Stimulated activated CD8-positive, alpha-beta memory T cell treated with anti-CD3 and anti-CD28 coated beads, Interleukin-7, amount 100 ng/mL, for 4 hours (primary cell): ENCODE results near the gene CREB3L1.

ENCODE experiments used
- DNase-seq, 2 donors: peaks; one replicate each; pipeline ENCODE4 v3.0.0-alpha.2; 2020; ENCODE audit warnings: low read depth in 2 of 2

The CREB3L1 gene

GRCh38 chr11:46345131-46345597 is 67.7 kb downstream of the CREB3L1 start:
- no peak for DNase-seq

DNA sequence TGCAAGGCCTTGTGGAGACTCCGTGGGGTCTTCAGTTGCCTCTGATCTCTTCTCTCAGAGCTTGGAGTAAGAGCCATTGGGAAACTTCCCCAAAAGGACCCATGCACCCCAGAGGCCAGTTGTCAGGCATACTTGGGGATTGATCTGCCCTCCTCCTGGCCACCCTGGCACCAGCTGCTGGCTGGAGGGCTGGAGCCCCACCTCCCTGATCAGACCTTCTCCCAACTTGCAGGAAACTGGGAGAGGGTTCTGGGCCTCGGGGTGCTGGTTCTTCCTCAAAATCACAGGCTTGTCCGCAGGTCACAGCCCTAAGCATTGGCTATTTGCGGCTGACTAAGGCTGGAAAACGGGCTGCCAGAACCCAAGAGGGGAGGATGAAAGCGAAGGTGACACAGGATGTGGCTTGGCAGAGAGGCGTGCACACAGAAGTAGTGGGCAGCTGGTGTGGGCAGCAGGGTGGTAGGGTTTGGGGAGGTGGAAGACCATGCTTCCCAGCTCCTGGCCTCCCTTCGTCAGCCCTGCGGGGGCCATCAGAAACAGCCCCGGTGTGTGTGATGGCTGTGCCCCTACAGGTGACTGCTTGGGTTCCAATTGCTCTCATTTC is 68.5 kb downstream of the CREB3L1 start:
- DNase-seq = no peak

GRCh38 chr11:46346886-46347636 is 69.6 kb downstream of the CREB3L1 start, which contains the start of gene DGKZ:
Gene DGKZ (plus strand): TSS chr11:46347463. CDS start chr11:46347660, 197 bp downstream.
- DNase-seq = peak; percentile 65 to 86

- DNase-seq = no peak
Measured at GRCh38 chr11:46347637-46348311, 70.3 kb downstream of the CREB3L1 start.

GRCh38 chr11:46348566-46349401 is 71.3 kb downstream of the CREB3L1 start:
- peak in 1 of 2 donors; percentile 60 for DNase-seq

- no peak for DNase-seq
Measured at GRCh38 chr11:46350695-46351094, 73.2 kb downstream of the CREB3L1 start.

DNA sequence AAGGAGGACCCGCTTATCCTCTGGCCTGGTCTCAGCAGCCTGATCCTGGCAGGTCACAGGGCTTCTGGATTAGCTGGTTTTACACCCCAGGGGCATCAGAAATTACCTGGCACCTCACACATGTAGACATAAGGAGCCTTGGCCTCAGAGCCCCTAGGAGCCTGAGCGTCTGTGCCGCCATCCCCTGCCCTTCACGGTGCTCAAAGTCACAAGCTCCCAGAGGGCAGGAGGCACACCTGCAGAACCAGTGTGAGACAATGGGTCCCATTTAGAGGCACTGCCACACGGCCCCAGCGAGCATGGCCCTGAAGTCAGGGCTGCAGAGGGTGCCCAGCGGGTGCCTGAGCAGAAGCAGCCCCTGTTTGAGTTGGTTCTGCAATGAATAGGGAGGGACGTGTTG is 73.7 kb downstream of the CREB3L1 start:
- DNase-seq = no peak

GRCh38 chr11:46351606-46352005 is 74.1 kb downstream of the CREB3L1 start:
- DNase-seq = no peak

- peak in 1 of 2 donors; percentile 65 for DNase-seq
Measured at GRCh38 chr11:46352063-46352841, 74.8 kb downstream of the CREB3L1 start.

GRCh38 chr11:46353698-46354097 is 76.2 kb downstream of the CREB3L1 start:
- DNase-seq = peak; percentile 55 to 74

GRCh38 chr11:46356924-46357482 is 79.5 kb downstream of the CREB3L1 start:
- no peak for DNase-seq

DNA sequence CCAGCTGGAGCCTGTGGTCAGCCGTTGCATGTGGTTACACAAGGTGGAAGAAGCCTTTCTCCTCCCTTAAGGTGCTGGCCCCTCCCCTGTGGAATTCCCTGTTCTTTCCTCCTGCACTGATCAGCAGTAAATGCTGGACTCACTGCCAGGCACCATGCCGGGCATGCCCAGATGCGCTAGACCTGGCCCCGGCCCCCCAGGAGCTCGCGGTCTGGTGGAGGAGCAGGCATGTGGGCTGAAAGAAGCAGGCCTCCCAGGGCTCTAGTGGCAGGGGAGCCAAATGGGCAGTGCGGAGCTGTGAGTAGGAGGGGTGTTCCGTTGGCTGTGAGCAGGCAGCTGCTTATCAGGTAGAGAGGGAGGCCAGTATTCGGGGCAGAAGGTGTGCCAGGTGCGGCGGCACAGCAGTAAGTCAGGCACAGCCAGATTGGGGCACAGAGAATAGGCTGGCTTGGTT is 80.0 kb downstream of the CREB3L1 start:
- no peak for DNase-seq

GRCh38 chr11:46359953-46360352 is 82.5 kb downstream of the CREB3L1 start:
- no peak for DNase-seq

- DNase-seq = no peak
Measured at GRCh38 chr11:46360878-46361277, 83.4 kb downstream of the CREB3L1 start.

DNA sequence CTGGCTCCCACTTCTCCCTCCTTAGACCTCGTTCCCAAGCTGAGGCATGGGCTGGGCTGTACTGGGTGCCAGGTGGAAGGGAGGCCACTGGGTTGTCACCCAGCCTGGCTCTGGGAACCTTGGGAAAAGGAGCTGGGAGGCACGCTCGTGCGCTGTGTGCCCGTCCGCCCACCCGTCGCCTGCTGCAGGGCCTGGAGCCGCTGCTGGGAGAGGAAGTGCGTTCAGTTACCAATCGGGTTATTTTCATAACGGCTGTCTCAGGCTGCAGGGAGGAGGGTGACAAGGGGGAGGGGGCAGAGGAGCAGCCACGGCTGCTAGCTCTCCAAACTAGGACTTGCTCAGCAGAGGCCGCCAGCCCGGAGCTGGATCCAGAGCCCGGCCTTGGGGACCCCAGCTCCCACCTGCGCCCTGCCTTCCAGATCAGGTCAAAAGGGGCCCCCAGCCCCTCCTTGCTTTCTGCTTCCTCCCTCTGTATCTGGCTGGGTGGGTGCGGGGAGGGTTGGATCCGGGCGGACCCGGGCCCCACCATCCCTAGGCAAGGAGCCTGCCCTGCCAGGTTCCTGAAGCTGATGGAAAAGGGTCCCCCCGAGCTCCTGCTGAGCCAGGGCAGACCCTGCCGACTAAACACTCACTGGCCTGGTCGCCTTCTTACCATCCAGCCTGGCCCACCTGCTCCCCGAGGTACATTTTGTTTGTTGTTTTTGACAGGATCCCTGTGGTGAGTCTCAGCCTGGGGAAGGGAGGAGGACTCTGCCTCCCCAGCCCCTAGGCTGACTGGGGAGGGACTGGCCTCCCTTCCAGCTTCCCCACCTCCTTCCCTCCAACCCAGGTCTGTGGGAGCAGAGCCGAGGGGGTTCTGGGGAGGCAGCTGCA is 84.1 kb downstream of the CREB3L1 start:
- peak; percentile 25 to 53 for DNase-seq

DNA sequence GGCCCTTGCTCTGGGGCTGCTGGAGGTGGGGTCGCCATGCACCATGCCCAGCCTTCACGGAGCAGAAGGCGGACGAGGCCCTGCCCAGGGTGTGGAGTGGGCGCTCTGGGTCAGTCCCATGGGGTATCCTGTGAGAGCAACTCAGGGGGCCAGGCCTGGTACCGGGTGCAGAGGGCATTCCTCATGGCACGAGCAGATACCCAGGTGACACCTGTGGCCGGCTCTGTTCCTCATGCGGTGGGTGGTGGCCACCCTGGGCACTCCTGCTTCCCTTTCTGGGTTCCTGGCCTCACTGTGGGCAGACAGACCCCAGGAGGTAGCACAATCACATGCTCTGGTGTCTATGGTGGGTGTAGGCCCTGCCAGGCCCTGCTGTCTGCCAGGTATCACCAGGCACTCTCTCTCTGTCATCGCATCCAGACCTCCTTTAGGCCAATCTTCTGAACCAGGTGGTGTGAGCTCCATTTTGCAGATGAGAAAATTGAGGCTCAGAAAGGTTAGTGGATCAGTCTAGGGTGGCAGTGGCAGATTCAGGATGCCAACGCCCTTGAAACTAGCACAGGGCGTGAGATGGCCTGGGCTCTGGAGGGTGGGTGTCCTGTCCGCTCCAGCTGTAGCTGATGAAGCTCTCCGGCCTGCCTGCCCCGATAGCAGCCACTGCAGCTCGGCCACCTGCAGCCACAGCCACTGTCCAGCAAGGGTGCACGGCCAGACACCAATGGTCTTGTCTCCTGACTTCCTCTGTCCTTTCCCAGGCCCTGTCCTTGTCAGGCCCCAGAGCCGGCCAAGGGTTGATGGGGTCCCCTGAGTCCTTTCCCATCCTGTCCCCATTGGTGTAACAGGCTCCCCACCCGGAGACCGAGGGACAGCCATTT is 84.9 kb downstream of the CREB3L1 start:
- DNase-seq = no peak

DNA sequence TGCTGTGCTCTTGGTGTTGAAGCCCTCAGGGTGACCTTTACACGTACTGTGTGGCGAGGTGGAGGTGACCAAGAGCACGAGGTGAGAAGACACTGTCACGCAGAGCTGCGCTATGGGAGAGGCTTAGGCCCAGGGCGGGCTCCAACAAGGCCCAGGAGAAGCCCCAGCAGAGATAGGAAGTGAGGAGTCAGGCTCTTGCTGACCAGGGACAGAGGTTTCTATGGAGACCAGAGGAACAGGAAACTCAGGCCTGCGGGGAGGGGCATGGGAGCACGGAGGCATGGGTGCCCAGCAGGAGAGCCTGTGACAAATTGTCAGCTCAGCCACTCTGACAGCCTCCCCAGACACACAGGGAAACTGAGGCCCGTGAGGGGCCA is 85.6 kb downstream of the CREB3L1 start:
- DNase-seq = no peak

- DNase-seq = no peak
Measured at GRCh38 chr11:46363455-46364005, 86.1 kb downstream of the CREB3L1 start.
